ENCODE measurements around the gene AHCTF1. TPM values are rescaled to one million over a fixed set of nuclear protein-coding genes. Genes with fewer than 3 reads are reported as not detected.

Gene AHCTF1
- total and polyA plus RNA-seq, 2 donors (not counting 3 experiments of a cell fraction or from before 2014, with no cell fraction given): 5.5 to 32.1 TPM

Small RNA genes lying within 50 kb of the gene (small RNA-seq; reads per million reads assigned to genes)
- not detected for gene AC113174.1 (ENCODE audit: insufficient read depth, insufficient read length, low read depth, low replicate concordance)
- gene RF00402 (ENCODE audit: insufficient read depth, insufficient read length, low read depth, low replicate concordance): not detected

Other genes starting within 250 kb of the AHCTF1 start
- 33.8 and 37.5 TPM in 2 replicates for gene SCCPDH, start 207.5 kb downstream of the AHCTF1 start, total RNA-seq
- 19.3 and 24.4 TPM in 2 replicates for gene SCCPDH, start 207.5 kb downstream of the AHCTF1 start, polyA plus RNA-seq
- 4.8 and 5.5 TPM in 2 replicates for gene ZNF695, start 76.1 kb upstream of the AHCTF1 start, total RNA-seq
- gene ZNF695, start 76.1 kb upstream of the AHCTF1 start, polyA plus RNA-seq: 1.6 and 2.0 TPM in 2 replicates
- 5.1 and 5.2 TPM in 2 replicates for gene ZNF670, start 146.9 kb upstream of the AHCTF1 start, total RNA-seq
- 0.72 and 1.3 TPM in 2 replicates for gene ZNF670, start 146.9 kb upstream of the AHCTF1 start, polyA plus RNA-seq
- 7.8 and 9.7 TPM in 2 replicates for gene ZNF669, start 172.4 kb upstream of the AHCTF1 start, total RNA-seq
- gene ZNF669, start 172.4 kb upstream of the AHCTF1 start, polyA plus RNA-seq: 2.3 and 2.4 TPM in 2 replicates
- gene ZNF124, start 240.1 kb upstream of the AHCTF1 start, total RNA-seq: 20.3 and 25.6 TPM in 2 replicates
- gene ZNF124, start 240.1 kb upstream of the AHCTF1 start, polyA plus RNA-seq: 2.8 and 3.5 TPM in 2 replicates

Data from endothelial cell of umbilical vein (primary cell).